Activated naive CD8-positive, alpha-beta T cell treated with anti-CD3 and anti-CD28 coated beads, Interleukin-2, amount 50 U/mL, for 16 hours (primary cell): ENCODE results near the gene PBX1.

Source experiments
- DNase-seq: peaks from one replicate; pipeline ENCODE4 v3.0.0-alpha.2; 2020; ENCODE audit warnings: low read depth, low spot score

PBX1 gene

GRCh38 chr1:164617377-164618201 is 58.6 kb downstream of the PBX1 start:
- DNase-seq: no peak

- DNase-seq: no peak
These were observed 59.2 kb downstream of the PBX1 start for GRCh38 chr1:164618202-164618564.

- no peak for DNase-seq
These were observed 60.2 kb downstream of the PBX1 start for GRCh38 chr1:164619006-164619784.

- no peak for DNase-seq
These were observed 63.3 kb downstream of the PBX1 start for GRCh38 chr1:164622068-164622845.

GRCh38 chr1:164623805-164624204 is 64.8 kb downstream of the PBX1 start:
- DNase-seq: no peak

- no peak for DNase-seq
These were observed 65.4 kb downstream of the PBX1 start for GRCh38 chr1:164624400-164624799.

- DNase-seq: no peak
These were observed 66.1 kb downstream of the PBX1 start for GRCh38 chr1:164625004-164625617.

- DNase-seq: no peak
These were observed 69.8 kb downstream of the PBX1 start for GRCh38 chr1:164628772-164629171.

- no peak for DNase-seq
These were observed 71.0 kb downstream of the PBX1 start for GRCh38 chr1:164629971-164630370.

- no peak for DNase-seq
These were observed 71.8 kb downstream of the PBX1 start for GRCh38 chr1:164630626-164631396.

- DNase-seq: no peak
These were observed 72.8 kb downstream of the PBX1 start for GRCh38 chr1:164631751-164632150.

- DNase-seq: no peak
These were observed 75.0 kb downstream of the PBX1 start for GRCh38 chr1:164633997-164634396.

GRCh38 chr1:164635059-164635802 is 76.2 kb downstream of the PBX1 start:
- no peak for DNase-seq

- DNase-seq: no peak
These were observed 77.1 kb downstream of the PBX1 start for GRCh38 chr1:164635803-164636731.

GRCh38 chr1:164636757-164637156 is 77.8 kb downstream of the PBX1 start:
- DNase-seq: no peak

- no peak for DNase-seq
These were observed 78.7 kb downstream of the PBX1 start for GRCh38 chr1:164637461-164638375.

GRCh38 chr1:164638492-164639202 is 79.7 kb downstream of the PBX1 start:
- DNase-seq: no peak
